ENCODE measurements around the gene IGSF8.

GRCh38 chr1:160094291-160094625 lies 4.2 kb downstream of the IGSF8 start:
- TF ChIP-seq POLR2AphosphoS5 (IDR thresholded peaks at IDR 0.05; ENCODE audit: borderline replicate concordance, low read depth, low read length) (no peak), EZH2 (IDR thresholded peaks at IDR 0.05) (no peak)

All from SK-N-MC (cell line).